Caki2 (cell line): ENCODE data around the gene KANSL3. TPM values are rescaled to one million over a fixed set of nuclear protein-coding genes. Genes with fewer than 3 reads are reported as not detected.
A peak's percentile ranks its signal among the peaks of the same experiment; 100 is the strongest.

Experiments used
- DNase-seq: peaks from one replicate; pipeline ENCODE4 v3.0.0-alpha.2; 2015; ENCODE audit warnings: low read depth
- in situ Hi-C: cut with HindIII; loops from 2 replicates; pipeline ENCODE4 v1.10.0; 2016; ENCODE audit warnings: low sequenced_read_pairs, low pct_unique_long_range_greater_than_20kb, mixed read lengths
- total RNA-seq: library from RNA; depleted of rRNA; stranded (reverse); fragments of >200 nt; shearing (Covaris generic); gene quantifications from 2 replicates; pipeline ENCODE4 v1.2.3, GENCODE V29; 2014; ENCODE audit warnings: low replicate concordance

The KANSL3 gene
- total RNA-seq, 1 experiment from 2014 or later: 56.1 TPM

DNA sequence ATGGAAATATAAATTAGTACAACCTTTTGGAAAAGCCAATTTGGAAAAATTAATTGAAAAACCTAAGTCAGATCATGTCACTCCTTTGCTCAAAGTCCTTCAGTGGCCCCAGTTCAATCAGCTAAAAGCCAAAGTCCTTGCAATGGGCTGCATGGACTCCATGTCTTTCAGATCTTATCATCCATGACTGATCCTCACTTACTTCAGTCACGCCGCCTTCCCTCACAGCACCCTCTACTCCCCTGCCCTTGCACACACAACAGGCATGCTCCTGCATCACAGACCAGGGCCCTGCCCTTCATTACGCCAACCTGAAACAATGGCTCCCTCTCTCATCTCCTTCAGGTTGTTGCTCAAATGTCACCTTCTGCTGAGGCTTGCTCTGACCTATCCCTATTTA lies 15.6 kb downstream of the KANSL3 start:
- in situ Hi-C loops: no loop called here
- DNase-seq: no peak

- peak; percentile 90 for DNase-seq
- in situ Hi-C loops: no loop called here
Measured at GRCh38 chr2:96618596-96619283, 19.4 kb downstream of the KANSL3 start.

GRCh38 chr2:96617012-96617411 lies 21.1 kb downstream of the KANSL3 start:
- DNase-seq: no peak
- in situ Hi-C loops: no loop called here

DNA sequence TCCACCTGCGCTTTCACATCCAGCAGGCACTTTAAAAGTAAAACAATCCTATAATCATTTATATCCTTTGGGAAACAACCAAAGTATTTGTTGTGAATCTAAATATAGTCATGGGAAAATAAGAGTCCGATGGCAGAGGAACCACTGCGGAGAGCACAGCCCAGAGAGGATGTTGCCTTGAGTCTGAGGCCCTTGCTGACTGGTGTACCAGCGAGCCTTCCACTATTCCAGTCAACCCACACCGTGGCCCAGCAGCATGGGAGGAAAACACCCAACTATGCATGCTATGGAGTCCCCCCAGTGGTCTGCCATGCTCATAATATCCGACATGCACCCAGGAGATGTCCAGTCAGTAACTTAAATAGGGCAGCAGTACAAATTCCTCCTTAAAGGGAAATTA lies 21.6 kb downstream of the KANSL3 start:
- no peak for DNase-seq
- in situ Hi-C loops: no loop called here

DNA sequence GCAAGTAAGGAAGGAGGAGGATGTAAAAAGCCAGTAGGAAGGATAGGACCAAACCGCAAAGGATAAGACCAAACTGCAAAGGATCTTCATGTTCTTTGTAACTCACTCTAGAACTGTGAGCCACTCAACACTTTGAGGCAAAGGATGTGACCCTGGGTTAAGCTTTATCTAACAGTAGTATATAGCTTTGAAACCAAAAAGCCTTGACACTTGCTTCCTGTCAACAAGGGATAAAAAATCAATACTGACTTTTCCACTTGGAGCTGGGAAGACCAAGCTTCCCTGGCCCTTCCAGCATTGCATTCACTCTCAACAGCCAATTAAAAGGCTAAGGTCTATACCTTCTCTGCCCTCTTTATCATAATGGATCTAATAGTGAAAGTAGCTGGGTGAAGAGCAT lies 22.0 kb downstream of the KANSL3 start:
- in situ Hi-C loops: no loop called here
- no peak for DNase-seq

- in situ Hi-C loops: no loop called here
Measured at GRCh38 chr2:96608469-96609455, 29.4 kb downstream of the KANSL3 start.

GRCh38 chr2:96604104-96604503 lies 34.0 kb downstream of the KANSL3 start:
- in situ Hi-C loops: no loop called here
- DNase-seq: peak; percentile 33

More at GRCh38 chr2:96608469-96609455, 29.4 kb downstream of the KANSL3 start:
- peak; percentile 95 for DNase-seq

GRCh38 chr2:96602330-96602823 lies 35.7 kb downstream of the KANSL3 start:
- DNase-seq: no peak

GRCh38 chr2:96601382-96602292 lies 36.5 kb downstream of the KANSL3 start:
- no peak for DNase-seq
- in situ Hi-C loops: no loop called here

More at GRCh38 chr2:96602330-96602823, 35.7 kb downstream of the KANSL3 start:
- in situ Hi-C loops: no loop called here

DNA sequence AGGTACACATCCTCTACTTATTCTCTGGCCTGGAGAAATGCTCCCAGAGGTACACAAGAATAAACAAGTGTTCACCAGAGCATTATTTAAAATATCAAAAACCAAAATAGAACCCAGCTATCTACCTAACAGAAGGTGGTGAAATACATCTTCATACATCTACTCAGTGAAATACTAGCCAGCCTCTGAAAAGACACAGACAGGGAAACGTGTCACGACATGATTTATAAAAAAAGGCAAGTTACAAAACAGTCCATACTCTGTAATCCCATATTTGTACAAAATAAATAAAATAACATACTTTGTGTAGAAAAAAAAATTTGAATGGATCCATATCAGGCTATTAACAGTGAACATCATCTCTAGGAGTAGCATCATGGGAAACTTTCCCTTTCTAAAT lies 38.2 kb downstream of the KANSL3 start:
- no peak for DNase-seq
- in situ Hi-C loops: no loop called here

DNA sequence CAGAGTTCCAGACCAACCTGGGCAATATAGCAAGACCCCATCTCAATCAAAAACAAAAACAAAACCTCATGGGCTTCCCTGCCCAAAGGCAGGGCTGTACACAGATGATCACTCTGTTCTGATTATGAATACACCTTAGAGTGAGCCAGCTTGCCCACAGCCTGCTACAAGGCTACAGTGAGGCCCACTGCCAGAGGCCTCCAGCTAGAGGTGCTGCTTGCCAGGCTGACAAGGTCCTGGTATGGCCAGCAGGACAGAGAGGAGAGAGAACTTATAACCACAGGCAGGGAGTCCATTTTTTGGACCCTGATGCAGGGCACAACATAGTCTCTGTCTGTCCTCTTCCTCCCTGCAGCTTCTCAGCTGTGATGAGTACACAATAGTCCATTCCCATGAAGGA lies 41.5 kb downstream of the KANSL3 start:
- in situ Hi-C loops: no loop called here
- DNase-seq: no peak

- in situ Hi-C loops: no loop called here
- no peak for DNase-seq
Measured at GRCh38 chr2:96594691-96595152, 43.4 kb downstream of the KANSL3 start.

GRCh38 chr2:96594282-96594681 lies 43.8 kb downstream of the KANSL3 start:
- in situ Hi-C loops: no loop called here
- no peak for DNase-seq

DNA sequence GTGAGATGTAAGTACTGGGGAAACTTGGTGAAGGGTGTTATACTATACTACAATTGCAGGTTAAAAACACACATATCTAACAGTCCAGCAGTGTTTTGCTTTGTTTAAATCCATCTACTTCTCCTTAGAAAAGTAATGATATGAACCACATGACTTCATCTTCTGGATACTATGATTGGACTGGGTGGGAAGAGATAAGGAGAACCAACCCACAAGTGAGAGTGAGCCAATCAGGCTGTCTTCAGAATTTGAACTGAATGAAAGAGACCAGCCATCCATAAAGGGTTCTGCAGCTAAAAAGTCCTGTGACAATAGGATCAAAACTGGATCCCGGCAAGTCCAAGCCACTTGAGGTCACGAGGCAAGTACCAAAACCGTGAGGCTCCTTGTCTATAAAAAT lies 46.6 kb downstream of the KANSL3 start:
- in situ Hi-C loops: no loop called here
- DNase-seq: no peak

DNA sequence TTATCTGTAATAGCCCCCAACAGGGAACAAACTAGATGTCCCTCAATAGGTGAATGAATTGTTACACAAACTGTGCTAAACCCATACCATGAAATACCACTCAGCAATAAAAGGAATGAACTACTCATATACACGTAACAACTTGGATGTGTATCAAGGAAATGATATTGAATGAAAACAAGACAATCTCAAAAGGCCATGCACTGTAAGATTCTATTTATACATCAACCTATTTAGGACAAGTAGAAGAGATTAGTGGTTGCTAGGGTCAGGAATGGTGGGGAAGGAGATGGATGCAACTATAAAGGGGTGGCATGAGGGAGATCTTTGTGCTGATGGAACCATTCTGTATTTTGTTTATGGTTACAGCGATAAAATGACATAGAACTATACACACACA lies 47.1 kb downstream of the KANSL3 start:
- no peak for DNase-seq
- in situ Hi-C loops: no loop called here

GRCh38 chr2:96587843-96588242 lies 50.3 kb downstream of the KANSL3 start:
- in situ Hi-C loops: no loop called here
- DNase-seq: no peak

- in situ Hi-C loops: no loop called here
- DNase-seq: no peak
Measured at GRCh38 chr2:96584017-96584416, 54.1 kb downstream of the KANSL3 start.

DNA sequence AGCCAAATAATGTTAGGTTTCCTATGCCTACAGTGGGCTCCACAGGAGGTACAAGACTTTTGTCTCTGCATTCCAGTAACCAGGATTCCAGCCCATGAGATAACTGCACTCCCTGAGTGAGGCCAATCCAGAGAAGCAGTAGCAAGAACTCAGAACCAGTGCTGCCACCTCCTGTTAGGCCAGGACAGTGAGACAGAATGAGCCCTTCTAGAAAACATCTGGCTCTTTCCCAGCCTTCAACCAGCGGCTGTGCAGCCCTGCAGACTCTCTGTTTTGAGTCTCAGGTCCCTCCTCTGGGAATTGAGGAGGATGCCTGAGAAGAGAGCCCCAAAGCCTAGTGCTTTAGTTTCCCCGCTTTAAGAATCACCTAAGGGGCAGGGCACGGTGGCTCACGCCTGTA lies 57.3 kb downstream of the KANSL3 start:
- DNase-seq: no peak
- in situ Hi-C loops: no loop called here
